ENCODE results near the gene BBOF1.

Gene BBOF1

DNA sequence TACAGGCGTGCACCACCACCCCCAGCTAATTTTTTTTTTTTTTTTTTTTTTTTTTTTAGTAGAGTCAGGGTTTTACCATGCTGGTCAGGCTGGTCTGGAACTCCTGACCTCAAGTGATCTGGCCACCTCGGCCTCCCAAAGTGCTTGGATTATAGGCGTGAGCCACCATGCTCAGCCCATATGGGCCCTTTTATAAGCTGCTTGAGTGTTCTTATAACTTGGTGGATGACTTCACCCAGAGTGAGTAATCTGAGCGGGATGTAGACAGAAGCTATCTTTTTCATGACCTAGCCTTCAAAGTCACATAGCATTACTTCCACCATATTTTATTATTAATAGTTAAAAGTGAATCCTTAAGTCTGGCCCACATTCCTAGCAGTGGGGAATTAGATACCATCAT, 16.4 kb downstream of the BBOF1 start:
- DNase-seq = no peak

DNA sequence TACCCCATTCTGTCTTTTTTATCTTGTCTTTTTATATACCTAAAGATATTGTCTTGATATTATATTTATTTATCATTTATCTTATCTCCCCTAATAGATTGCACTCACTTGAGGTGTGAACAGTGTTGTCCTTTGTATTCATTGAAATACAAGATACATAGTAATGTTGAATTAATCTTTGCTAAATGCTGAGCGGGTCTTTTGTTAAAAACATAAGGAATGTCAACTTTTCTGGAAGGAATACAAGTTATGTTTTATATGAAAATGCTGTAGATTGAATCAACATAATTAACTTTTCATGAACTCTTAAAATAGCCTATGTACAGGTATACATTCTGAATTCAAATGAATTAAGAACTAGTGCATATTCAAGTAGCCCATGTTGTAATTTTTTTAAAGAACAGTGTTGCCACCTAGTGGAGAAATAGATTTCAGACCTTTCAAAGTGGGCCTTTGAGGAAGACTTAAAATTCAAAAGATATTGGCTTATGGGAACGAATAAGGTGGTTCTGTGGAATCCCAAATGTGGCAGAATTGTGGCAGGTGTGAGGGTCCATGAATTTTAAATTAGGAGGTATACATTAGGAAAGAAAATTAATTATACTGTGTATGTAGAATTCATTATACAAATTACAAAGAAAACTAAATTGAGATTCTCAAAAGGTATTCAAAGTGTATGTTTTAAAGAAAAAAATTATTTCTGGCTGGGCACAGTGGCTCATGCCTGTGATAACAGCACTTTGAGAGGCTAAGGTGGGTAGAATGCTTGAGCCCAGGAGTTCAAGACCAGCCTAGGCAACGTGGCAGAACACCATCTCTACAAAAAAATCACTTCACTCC, 19.1 kb downstream of the BBOF1 start:
- DNase-seq = peak; percentile 82

DNA sequence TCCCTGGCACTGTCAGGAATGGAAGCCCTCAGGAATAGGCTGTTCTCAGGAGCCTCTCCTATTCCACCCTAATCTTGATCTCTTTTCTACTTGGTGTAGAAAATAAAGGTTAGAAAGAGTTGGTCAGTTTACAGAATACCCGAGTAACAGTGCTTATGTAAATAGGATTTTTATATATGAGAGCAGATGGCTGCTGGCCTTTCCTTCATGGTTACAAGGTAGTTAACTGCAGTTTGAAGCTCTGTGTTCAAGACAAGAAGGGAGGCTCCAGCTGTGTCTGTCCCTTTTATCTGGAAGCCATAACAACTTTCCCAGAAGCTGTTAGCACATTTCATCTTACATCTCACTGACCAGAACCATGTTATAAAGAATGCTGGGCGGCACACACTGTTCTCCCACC, 23.1 kb downstream of the BBOF1 start:
- no peak for DNase-seq

DNA sequence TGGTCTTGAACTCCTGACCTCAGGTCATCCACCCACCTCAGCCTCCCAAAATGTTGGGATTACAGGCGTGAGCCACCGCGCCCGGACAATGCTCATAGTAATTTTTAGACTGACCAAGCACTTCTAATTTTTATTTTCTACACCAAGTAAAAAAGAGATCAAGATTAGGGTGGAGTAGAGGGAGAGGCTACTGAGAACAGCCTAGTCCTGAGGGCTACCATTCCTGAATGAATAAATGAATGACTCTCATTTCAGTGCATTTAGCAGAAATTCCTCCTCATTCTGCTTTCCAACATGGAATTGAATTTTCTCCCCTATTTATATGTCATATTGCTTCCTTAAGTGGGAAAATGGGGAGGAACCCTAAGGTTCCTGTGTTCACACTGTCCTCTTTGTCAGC, 26.4 kb downstream of the BBOF1 start:
- DNase-seq = no peak

DNA sequence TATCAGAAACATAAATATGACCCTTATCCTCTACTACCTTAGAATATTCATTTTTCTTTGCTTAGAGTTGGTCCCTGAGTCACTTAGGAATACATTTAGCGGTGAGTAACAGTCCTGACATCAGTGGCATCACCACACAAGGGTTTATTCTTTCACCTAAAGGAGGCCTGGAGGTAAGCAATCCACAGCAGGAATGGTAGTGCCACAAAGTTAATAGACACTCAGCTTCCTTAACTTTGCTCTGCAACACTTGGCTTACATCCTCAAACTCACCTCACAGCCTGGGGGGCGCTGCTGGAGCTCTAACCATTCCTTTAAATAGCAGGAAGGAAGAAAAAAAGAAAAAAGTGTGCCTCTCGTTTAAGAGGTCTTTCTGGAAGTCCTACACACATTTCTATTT, 29.1 kb downstream of the BBOF1 start:
- no peak for DNase-seq

DNA sequence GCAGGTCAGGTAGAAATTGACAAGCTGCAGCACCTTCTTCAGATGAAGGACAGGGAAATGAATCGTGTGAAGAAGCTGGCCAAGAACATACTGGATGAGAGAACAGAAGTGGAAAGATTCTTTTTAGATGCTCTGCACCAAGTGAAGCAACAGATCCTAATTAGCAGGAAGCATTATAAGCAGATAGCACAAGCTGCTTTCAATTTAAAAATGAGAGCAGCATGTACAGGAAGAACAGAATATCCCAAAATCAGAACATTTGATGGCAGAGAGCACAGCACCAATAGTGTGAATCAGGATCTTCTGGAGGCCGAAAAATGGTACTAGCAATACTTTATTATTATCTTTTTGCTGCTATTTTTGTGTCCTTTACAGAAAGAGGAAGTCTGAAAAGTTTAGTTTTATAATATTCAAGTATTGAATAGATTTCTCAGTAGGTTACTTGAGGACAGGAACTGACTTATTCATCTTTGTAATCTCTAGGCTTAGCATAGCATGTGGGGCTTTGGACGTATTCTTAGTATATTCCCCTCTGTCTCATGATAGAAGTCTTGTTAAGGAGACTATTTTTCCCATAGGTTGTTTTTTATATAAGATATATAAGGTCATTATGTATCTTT, 30.8 kb downstream of the BBOF1 start:
- DNase-seq = no peak

DNA sequence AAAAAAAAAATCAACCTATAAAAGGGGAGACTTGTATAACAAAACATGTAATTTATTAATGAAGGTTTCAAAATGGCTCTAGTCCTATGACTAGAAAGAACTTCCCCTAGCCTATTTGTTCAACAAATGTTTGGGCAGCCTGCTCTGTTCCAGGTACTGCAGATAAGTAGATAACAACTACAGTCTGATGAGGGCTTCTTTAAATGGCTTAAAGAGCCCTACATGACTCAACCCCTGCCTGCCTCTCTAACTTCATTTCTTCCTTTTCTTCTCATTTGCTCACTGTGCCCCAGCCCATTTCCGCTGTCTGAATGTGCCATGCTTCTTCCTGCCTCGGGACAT, 43.6 kb downstream of the BBOF1 start:
- DNase-seq = no peak

DNA sequence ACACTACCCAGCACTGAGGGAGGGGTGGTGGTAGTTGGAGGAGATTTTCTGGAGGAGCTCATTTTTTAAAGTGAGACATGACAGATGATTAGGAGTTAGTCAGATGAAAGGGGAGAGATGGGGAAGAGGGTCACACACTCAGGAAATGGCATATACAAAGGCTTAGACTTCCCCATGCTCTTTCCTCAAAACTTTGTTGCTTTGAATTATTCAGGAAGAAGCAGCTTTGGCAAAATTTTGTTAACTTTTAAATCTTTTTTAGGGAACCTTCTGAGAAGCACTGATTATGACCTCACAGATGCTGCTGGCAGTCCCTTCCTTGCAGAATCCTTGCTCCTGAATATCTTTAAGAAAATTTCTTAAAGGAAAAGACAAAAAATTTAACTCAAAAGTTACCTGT, 45.3 kb downstream of the BBOF1 start:
- no peak for DNase-seq

DNA sequence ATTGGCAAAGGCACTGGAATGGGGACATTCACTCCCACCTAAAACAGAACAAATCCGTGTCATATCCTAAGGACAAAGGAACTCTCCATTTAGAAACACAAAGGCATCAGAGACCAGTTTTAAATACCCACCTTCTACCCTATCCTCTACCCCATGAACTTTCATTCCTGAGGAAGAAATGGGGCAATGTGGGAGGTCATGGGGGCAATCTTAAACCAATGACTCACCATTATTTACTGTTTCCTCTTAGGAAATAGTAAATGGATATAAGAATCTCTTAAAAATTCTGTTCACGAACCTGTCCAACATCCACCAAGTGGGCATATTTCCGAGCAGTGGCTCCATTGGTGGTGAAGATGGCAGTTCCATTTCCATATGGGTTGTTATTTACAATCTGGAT, 45.7 kb downstream of the BBOF1 start:
- DNase-seq = no peak

DNA sequence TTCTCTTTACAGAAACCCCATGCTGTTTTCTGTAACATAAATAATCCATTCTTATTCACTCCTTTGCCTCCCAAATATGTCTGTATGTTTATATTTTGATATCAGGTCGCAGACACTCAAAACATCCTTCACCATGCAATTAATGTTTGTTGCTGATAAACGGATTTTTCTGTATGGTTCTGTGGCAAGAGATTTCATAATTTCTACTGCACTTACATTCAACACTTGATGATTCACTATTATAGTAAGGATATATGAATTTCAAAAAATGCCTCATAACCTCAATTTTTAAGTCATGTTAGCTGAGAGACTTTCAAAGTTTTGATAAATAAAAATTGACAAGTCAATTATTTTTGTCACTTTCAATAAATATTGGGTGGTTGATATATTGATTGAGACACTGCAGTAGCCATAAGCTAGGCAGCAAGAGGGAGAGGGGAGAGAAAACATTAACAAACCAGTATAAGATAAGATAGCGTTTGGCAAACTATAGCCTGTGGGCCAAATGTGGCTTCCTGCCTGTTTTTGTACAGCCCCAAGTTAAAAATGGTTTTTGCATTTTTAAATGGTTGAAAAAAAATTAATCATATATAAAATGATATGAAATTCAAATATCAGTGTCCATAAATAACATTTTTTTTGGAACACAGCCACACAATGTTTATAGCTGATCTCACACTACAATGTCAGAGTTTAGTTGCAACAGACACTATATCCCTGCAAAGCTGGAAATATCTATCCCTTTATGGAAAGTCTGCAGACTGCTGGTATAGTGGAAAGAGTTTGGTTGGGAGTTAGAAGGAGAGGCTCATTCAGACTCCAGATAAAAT, 46.8 kb downstream of the BBOF1 start:
- no peak for DNase-seq

DNA sequence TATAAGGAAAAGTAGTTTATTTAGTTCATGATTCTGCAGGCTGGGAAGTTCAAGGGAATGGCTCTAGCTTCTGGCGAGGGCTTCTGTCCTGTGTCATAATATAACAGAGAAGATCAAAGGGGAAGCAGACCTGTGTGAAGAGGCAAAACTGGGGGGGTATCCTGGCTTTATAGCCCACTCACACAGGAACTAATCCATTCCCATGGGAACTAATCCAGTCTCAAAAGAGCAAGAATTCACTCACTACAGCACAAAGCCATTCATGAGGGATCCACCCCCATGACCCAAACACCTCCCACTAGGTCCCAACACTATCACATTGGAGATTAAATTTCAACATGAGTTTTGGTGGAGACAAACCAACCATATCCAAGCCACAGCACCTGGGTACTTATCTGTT, 58.3 kb downstream of the BBOF1 start:
- DNase-seq = no peak

DNA sequence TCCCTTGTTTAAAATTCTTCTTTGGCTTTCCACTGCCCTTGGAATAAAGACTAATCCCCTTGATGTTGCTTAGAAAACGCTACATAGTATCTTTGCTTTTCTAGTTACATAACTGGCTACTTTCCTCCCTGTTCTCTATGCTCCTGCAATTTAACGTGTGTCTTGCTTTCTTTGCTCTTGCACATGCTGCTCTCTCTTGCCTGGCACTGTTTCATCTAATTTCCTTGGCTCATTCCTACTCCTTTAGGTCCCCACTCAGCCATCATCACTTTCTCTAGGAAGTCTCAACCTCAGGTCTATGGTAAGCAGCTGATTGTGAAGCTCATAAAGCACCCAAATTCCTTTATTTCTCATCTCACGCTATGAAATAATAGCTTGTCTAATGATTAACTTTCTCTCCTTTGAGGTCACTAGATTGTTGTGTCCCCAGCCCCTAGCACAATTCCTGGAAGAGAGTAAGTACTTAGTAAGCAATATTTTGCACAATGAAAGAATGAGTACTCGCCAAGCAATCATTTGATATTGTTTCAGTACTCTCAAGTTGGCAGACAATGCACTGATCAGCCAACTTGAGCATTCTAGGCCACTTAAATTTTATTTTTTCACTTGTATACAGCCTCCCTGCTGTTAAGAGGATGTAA, 61.8 kb downstream of the BBOF1 start:
- no peak for DNase-seq

DNA sequence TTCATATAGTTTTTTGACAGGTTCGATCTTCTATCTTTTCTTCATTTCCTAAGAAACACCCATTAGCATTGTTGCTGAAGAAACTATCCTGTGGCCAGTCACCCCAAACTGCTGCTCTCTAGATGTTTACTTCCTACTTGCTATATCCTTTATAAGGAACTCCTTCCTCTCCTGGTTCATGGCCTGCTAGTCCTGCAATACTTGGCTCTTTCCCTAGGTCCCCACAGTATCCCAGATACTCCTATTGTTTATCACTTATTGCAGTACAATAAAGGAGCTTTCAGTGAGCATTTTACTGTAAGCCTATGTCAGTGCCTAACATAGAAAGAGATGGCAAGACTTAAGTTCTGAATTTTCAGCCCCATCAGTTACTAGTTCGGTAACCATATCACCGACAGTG, 62.3 kb downstream of the BBOF1 start:
- DNase-seq = no peak

DNA sequence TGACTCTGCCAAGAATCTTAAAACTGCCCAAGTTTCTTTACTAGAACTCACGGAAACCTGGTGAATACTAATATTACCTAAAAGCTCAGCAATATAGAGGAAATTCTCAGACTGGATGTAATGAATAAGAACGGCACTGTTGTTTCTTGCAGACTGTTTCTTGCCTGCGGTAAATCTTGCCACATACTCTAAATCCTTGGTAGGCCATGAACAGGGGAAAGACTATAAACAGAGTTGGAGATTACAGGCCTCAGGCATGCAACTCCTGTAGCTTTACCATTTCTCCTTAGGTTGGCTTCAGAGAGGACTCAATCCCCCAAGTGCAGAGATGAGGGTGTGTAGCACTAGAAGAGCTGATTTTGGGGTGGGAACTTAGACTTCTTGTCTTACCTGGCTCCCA, 64.0 kb downstream of the BBOF1 start:
- no peak for DNase-seq

DNA sequence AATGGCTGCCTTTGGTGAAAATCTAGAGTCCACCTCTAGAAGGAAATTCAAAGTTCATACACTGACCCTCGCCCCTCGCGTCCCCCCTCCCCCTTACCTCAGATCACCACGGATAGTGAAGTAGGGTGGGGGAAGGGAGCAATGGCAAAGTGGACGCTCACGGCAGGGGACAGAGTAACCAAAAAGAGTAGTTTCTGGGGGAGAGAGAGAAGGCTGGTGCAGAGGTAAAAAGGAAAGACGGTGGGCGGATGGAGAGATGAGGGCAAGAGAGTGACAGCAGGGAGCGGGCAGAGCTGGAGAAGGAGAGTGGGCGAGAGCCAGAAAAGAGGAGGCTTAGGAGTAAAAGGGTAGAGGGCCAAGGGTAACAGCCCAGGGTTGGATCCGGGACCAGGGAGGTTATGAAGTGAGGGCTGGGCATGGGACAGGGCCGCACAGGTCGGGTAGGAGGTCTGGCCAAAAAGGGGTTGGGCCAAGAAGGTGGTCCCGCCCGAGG, 64.7 kb downstream of the BBOF1 start:
- no peak for DNase-seq

DNA sequence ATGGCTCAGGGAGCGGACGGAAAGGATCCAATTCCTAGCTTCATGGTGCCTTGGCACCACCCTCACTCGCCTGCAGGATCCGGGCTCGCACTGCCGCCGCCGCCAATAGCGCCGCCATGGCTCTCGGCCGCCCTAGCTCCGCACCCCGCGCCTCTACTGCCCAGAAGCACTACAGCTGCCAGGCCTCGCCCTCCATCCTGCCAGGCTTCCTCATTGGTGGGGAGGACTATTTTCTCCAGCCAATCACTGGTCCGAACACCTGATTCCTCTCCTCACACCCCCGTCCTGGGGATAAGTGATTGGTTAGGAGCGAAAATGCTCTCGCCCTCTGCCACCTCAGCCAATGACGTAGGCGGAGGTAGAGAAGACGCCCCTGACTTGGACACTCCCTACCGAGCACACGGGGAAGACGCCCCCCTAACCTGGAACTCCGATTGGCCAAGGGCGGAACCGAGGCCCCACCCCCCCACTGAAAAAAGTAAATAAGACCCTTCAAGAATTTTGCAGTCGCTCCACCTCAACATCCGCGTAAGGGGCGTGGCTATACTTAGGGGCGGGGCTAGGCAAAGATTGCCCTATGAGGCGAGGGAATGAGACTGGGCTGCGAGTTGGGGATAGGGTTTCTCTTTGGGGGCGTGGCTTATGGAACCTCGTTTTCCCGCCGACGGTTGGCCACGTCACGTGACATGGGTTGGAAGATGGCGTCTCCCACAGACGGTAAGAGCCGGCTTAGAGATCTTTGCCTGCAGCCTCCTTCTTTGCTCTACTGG, 65.3 kb downstream of the BBOF1 start, which contains the start of the genes ALDH6A1 and LIN52:
Gene ALDH6A1, minus strand, starts transcription at position 177 of the 770 bp plus-strand sequence. Its CDS starts 59 bp downstream, at position 118.
Gene LIN52, plus strand, starts transcription at position 680 of the 770 bp plus-strand sequence. Its CDS starts 19 bp downstream, at position 699.
- DNase-seq = peak; percentile 100

DNA sequence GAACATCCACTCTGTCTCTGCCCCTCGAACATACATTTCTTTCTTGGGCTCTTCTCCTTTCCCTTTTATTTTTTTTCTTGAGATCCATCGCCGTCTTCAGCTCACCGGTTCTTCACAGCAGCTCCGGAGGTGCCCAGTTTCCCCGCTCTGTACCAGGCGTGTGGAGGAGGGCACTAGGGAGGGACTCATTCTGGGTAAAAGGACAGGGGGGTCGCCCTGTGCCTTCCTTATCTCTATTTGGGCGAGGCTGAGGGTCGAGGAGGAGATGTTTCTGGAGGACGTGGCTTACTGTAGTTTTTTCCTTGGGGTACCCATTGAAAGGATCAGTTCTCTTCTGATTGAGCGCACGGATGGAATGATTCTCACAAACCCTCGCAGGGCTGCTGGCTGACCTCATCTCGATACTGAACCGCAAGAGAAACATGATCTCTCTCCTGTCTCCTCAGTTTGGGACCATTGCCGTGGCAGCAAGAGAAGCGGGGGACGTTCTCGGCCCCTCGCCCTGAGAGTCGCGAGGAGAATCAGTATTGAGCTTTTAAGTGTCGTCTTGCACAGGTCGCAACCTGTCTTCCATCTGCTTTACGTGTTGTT, 66.0 kb downstream of the BBOF1 start:
- DNase-seq = no peak

DNA sequence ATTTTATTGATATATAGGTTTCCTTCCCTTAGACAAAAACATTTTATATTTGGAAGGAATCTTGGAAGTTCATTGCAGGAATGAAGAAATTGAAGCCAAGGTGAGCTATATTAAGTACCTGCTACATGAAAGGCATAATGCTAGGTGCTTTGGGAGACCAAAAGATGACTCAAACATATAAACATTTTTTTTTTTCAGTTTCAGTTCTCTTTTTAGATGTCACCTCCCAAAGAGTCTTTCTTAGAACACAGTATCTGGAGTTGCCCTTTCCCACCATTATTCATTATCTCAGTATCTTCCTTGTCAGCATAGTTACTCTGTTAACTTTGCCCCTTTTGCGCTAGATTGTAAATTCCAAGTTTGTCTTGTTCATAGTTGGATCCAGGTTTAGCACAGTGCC, 66.7 kb downstream of the BBOF1 start:
- DNase-seq = no peak

DNA sequence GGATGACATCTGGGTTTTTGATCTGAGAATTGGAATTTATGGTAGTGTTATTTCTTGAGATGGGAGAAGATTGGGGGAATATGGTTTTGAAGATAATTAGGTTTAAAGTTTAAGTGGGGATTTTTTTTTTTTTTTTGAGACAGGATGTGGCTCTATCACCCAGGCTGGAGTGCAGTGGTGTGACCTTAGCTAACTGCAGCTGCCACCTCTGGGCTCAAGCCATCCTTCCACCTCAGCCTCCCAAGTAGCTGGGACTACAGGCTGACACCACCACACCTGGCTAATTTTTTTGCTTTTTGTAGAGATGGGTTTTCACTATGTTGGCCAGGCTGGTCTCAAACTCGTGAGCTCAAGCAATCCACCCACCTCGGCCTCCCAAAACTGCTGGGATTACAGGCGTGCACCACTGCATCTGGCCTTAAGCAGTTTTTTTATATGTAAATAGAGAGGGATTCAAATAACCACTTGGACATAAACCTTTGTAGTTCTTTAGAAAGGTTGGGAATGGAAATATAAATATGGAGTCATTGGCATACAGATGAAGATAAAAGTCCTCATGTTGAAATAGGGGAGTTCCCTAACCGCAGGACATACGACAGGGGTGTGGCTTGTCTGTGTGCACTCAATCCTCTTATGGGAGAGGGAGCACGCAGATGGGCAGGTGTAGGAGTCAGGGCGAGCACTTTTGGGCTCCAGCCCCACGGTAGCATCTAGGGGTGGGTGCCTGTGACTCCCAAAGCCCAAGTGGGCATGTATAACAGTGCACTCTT, 70.3 kb downstream of the BBOF1 start:
- DNase-seq = no peak

DNA sequence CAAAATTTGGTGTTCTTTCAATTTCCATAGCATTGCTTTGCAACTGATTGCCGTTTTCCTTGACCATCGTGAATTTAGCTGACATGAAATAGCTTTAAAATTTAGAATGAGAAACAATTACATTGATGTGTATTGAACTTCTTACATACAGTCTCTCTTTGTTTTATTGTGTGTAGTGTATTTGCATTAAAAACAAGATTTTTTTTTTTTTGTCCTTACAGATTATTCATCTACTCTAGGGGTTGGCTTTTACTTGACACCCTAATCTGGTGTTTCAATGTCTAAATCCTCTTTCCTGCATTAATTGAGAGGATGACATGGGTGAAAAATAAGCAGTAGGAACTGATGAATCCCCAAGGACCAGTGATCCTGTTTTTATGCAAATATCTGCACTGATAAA, 86.2 kb downstream of the BBOF1 start:
- no peak for DNase-seq

DNA sequence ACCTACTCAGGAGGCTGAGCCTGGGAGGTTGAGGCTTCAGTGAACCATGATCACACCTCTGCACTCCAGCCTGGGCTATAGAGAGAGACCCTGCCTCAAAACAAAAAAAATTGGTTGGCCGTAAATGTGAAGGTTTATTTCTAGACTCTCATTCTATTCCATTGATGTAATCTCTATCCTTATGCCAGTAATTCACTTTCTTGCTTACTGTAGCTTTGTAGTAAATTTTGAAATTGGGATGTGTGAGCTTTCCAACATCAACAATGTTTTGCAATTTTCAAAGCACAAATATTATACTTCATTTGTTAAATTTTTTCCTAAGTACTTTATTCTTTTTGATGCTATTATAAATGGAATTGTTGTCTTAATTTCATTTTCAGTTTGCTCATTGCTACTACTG, 90.2 kb downstream of the BBOF1 start:
- no peak for DNase-seq

Measured in NCI-H2171 treated with DMSO at 0.1 percent for 48 hours (cell line).